ENCODE results near the gene ANKRD24.
"Not testable (repeated sequence)": the region's sequence is repeated elsewhere in the genome, so short reads cannot be mapped to it uniquely, and the experiment has no call there.

ANKRD24 gene

DNA sequence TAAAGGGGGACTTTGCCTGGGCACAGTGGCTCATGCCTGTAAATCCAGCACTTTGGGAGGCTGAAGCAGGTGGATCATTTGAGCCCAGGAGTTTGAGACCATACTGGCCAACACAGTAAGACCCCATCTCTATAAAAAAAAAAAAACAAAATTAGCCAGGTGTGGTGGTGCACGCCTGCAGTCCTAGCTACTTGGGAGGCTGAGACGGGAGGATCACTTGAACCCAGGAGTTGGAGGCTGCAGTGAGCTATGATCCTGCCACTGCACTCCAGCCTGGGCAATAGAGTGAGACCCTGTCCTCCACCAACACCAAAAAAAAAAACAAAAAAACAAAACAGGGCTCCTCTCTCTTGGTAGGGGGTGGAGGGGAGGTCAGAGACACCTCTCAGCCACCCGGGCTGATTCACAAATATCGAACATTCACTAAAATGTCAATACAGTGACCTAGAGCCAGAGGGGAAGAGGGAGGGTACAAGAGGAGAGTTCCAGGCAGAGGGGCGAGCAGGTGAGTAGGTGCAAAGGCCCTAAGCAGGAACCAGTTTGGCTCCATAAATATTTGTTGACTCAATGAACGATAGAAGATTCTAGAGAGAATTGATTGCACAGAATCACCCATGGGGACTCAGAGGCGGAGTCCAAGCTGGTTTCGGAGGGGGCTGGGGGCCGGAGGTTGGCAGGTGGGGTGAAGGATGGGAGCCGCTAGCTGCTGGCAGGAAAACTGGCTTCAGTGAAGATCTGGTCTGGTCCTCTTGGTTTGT lies 30.1 kb upstream of the ANKRD24 start:
- H3K9me3 ChIP-seq (ENCODE audit: low read length): no peaks in the 10 kb centered on the region
- no peaks in the 10 kb centered on the region for H3K4me1 ChIP-seq (ENCODE audit: insufficient read depth, low read length)
- no peak overlapping the region for H3K4me3 ChIP-seq (ENCODE audit: low read depth in 1 of 2, low read length in 2 of 2)
- H3K27ac ChIP-seq (ENCODE audit: low read depth, low read length): no peak overlapping the region
- H3K9ac ChIP-seq (ENCODE audit: low read length): no peak overlapping the region
- H3K27me3 ChIP-seq (ENCODE audit: control insufficient read depth in 1 of 2, insufficient read depth in 2 of 2, low read length in 2 of 2): peaks cover 0 to 5% of the 10 kb centered on the region in 2 donors
- H3K36me3 ChIP-seq (ENCODE audit: insufficient read depth, low read length): no peaks in the 10 kb centered on the region

- peaks cover 0 to 5% of the 10 kb centered on the region in 2 donors for H3K27me3 ChIP-seq (ENCODE audit: control insufficient read depth in 1 of 2, insufficient read depth in 2 of 2, low read length in 2 of 2)
- H3K4me1 ChIP-seq (ENCODE audit: insufficient read depth, low read length): no peaks in the 10 kb centered on the region
- no peaks in the 10 kb centered on the region for H3K36me3 ChIP-seq (ENCODE audit: insufficient read depth, low read length)
- no peak overlapping the region for H3K27ac ChIP-seq (ENCODE audit: low read depth, low read length)
- H3K9me3 ChIP-seq (ENCODE audit: low read length): no peaks in the 10 kb centered on the region
- no peak overlapping the region for H3K9ac ChIP-seq (ENCODE audit: low read length)
- no peak overlapping the region for H3K4me3 ChIP-seq (ENCODE audit: low read depth in 1 of 2, low read length in 2 of 2)
These were observed 27.7 kb upstream of the ANKRD24 start for GRCh38 chr19:4154571-4155312.

DNA sequence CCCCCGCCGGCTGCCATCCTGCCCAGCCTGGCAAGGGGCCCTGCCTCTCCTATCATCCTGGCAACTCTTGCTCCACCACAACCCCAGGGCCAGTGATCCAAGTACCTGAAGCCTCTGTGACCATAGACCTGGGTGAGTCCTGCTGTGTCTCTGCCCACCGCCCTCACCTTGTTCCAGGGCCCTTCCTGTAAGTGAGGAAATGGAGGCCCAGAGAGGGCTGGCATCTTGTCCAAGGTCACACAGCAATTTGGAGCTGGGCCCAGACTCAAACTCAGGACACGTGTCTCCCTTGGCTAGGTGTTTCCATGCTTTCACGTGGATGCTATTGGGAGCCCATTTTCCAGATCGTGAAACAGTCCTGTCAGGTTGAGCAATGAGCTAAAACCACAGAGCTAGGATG lies 25.3 kb upstream of the ANKRD24 start:
- Histone ChIP-seq H3K36me3 (ENCODE audit: insufficient read depth, low read length) (no peaks in the 10 kb centered on the region), H3K27me3 (ENCODE audit: control insufficient read depth in 1 of 2, insufficient read depth in 2 of 2, low read length in 2 of 2) (peaks cover 0 to 5% of the 10 kb centered on the region in 2 donors), H3K9ac (ENCODE audit: low read length) (no peak overlapping the region), H3K4me3 (ENCODE audit: low read depth in 1 of 2, low read length in 2 of 2) (no peak overlapping the region), H3K27ac (ENCODE audit: low read depth, low read length) (no peak overlapping the region), H3K9me3 (ENCODE audit: low read length) (no peaks in the 10 kb centered on the region), H3K4me1 (ENCODE audit: insufficient read depth, low read length) (no peaks in the 10 kb centered on the region)

GRCh38 chr19:4157971-4158370 lies 24.5 kb upstream of the ANKRD24 start:
- not testable (repeated sequence) for H3K27me3 ChIP-seq (ENCODE audit: control insufficient read depth in 1 of 2, insufficient read depth in 2 of 2, low read length in 2 of 2); H3K4me1 ChIP-seq (ENCODE audit: insufficient read depth, low read length); H3K36me3 ChIP-seq (ENCODE audit: insufficient read depth, low read length); H3K9me3 ChIP-seq (ENCODE audit: low read length); H3K9ac ChIP-seq (ENCODE audit: low read length); H3K27ac ChIP-seq (ENCODE audit: low read depth, low read length); H3K4me3 ChIP-seq (ENCODE audit: low read depth in 1 of 2, low read length in 2 of 2)

GRCh38 chr19:4161415-4162077 lies 20.9 kb upstream of the ANKRD24 start:
- Histone ChIP-seq H3K9me3 (ENCODE audit: low read length) (no peaks in the 10 kb centered on the region), H3K27me3 (ENCODE audit: control insufficient read depth in 1 of 2, insufficient read depth in 2 of 2, low read length in 2 of 2) (no peaks in the 10 kb centered on the region), H3K36me3 (ENCODE audit: insufficient read depth, low read length) (no peaks in the 10 kb centered on the region), H3K27ac (ENCODE audit: low read depth, low read length) (no peak overlapping the region), H3K4me1 (ENCODE audit: insufficient read depth, low read length) (no peaks in the 10 kb centered on the region), H3K9ac (ENCODE audit: low read length) (no peak overlapping the region), H3K4me3 (ENCODE audit: low read depth in 1 of 2, low read length in 2 of 2) (no peak overlapping the region)

DNA sequence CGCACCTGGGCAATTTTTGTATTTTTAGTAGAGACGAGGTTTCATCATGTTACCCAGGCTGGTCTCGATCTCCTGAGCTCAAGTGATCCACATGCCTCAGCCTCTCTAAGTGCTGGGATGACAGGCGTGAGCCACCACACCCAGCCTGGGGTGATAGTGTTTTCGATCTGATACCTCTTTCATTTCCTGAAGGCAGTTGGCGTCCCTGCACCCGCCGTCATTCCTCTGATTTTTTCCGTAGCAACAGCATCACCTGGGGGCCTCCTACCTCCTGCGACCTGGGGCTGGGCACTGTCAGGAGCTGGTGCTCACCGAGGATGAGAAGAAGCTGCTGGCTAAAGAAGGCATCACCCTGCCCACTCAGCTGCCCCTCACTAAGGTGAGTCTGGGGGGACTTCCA lies 18.2 kb upstream of the ANKRD24 start:
- H3K4me1 ChIP-seq (ENCODE audit: insufficient read depth, low read length): no peaks in the 10 kb centered on the region
- H3K27me3 ChIP-seq (ENCODE audit: control insufficient read depth in 1 of 2, insufficient read depth in 2 of 2, low read length in 2 of 2): no peaks in the 10 kb centered on the region
- no peak overlapping the region for H3K9ac ChIP-seq (ENCODE audit: low read length)
- H3K36me3 ChIP-seq (ENCODE audit: insufficient read depth, low read length): no peaks in the 10 kb centered on the region
- no peaks in the 10 kb centered on the region for H3K9me3 ChIP-seq (ENCODE audit: low read length)
- H3K4me3 ChIP-seq (ENCODE audit: low read depth in 1 of 2, low read length in 2 of 2): no peak overlapping the region
- no peak overlapping the region for H3K27ac ChIP-seq (ENCODE audit: low read depth, low read length)

DNA sequence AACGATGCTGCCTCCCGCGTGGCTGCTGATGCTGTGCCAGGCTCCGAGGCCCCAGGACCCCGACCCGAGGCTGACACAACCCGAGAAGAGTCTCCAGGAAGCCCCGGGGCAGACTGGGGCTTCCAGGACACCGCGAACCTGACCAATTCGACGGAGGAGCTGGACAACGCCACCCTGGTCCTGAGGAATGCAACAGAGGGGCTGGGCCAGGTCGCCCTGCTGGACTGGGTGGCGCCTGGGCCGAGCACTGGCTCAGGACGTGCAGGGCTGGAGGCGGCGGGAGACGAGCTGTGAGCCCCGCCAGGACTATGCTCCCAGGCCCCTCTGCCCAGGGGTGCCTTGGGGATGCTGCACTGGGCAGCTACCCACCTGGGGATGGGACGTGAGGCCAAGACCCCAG lies 10.8 kb upstream of the ANKRD24 start:
- H3K9me3 ChIP-seq (ENCODE audit: low read length): no peaks in the 10 kb centered on the region
- no peaks in the 10 kb centered on the region for H3K4me1 ChIP-seq (ENCODE audit: insufficient read depth, low read length)
- peaks cover 12% of the 10 kb centered on the region for H3K36me3 ChIP-seq (ENCODE audit: insufficient read depth, low read length)
- peaks cover 0 to 12% of the 10 kb centered on the region in 2 donors for H3K27me3 ChIP-seq (ENCODE audit: control insufficient read depth in 1 of 2, insufficient read depth in 2 of 2, low read length in 2 of 2)
- no peak overlapping the region for H3K27ac ChIP-seq (ENCODE audit: low read depth, low read length)
- no peak overlapping the region for H3K9ac ChIP-seq (ENCODE audit: low read length)
- H3K4me3 ChIP-seq (ENCODE audit: low read depth in 1 of 2, low read length in 2 of 2): no peak overlapping the region

GRCh38 chr19:4172861-4173473 lies 9.5 kb upstream of the ANKRD24 start:
- H3K4me1 ChIP-seq (ENCODE audit: insufficient read depth, low read length): no peaks in the 10 kb centered on the region
- no peak overlapping the region for H3K27ac ChIP-seq (ENCODE audit: low read depth, low read length)
- no peak overlapping the region for H3K9ac ChIP-seq (ENCODE audit: low read length)
- H3K4me3 ChIP-seq (ENCODE audit: low read depth in 1 of 2, low read length in 2 of 2): no peak overlapping the region
- H3K36me3 ChIP-seq (ENCODE audit: insufficient read depth, low read length): peaks cover 16% of the 10 kb centered on the region
- peaks cover 0 to 12% of the 10 kb centered on the region in 2 donors for H3K27me3 ChIP-seq (ENCODE audit: control insufficient read depth in 1 of 2, insufficient read depth in 2 of 2, low read length in 2 of 2)
- H3K9me3 ChIP-seq (ENCODE audit: low read length): no peaks in the 10 kb centered on the region

- Histone ChIP-seq H3K4me1 (ENCODE audit: insufficient read depth, low read length) (no peaks in the 10 kb centered on the region), H3K9me3 (ENCODE audit: low read length) (no peaks in the 10 kb centered on the region), H3K27me3 (ENCODE audit: control insufficient read depth in 1 of 2, insufficient read depth in 2 of 2, low read length in 2 of 2) (peaks cover 0 to 12% of the 10 kb centered on the region in 2 donors), H3K36me3 (ENCODE audit: insufficient read depth, low read length) (peaks cover 16% of the 10 kb centered on the region), H3K4me3 (ENCODE audit: low read depth in 1 of 2, low read length in 2 of 2) (no peak overlapping the region), H3K27ac (ENCODE audit: low read depth, low read length) (no peak overlapping the region), H3K9ac (ENCODE audit: low read length) (no peak overlapping the region)
These were observed 8.8 kb upstream of the ANKRD24 start for GRCh38 chr19:4173479-4174212.

GRCh38 chr19:4174213-4174894 lies 8.1 kb upstream of the ANKRD24 start:
- no peaks in the 10 kb centered on the region for H3K4me1 ChIP-seq (ENCODE audit: insufficient read depth, low read length)
- peaks cover 16% of the 10 kb centered on the region for H3K36me3 ChIP-seq (ENCODE audit: insufficient read depth, low read length)

More at GRCh38 chr19:4174213-4174894, 8.1 kb upstream of the ANKRD24 start:
- Histone ChIP-seq H3K27me3 (ENCODE audit: control insufficient read depth in 1 of 2, insufficient read depth in 2 of 2, low read length in 2 of 2) (peaks cover 0 to 12% of the 10 kb centered on the region in 2 donors), H3K4me3 (ENCODE audit: low read depth in 1 of 2, low read length in 2 of 2) (no peak overlapping the region), H3K9ac (ENCODE audit: low read length) (no peak overlapping the region), H3K27ac (ENCODE audit: low read depth, low read length) (no peak overlapping the region), H3K9me3 (ENCODE audit: low read length) (no peaks in the 10 kb centered on the region)

Data from muscle layer of colon (tissue), 2 donors.